Cardiac muscle cell (in vitro differentiated cells and primary cell): ENCODE data around the gene BIN1. TPM values are rescaled to one million over a fixed set of nuclear protein-coding genes. Genes with fewer than 3 reads are reported as not detected.

ENCODE experiments used
- DNase-seq, 2 donors: peaks; one replicate each; pipeline versions ENCODE4 v3.0.0 to v3.0.0-alpha.2; 2010 to 2017; ENCODE audit warnings: low read depth in 1 of 2, low spot score in 1 of 2
- H3K27ac ChIP-seq: fragments of 200-600 bp; sonication (generic); 2 replicates; pipeline ENCODE4 v1.5.1; 2016
- H3K27me3 ChIP-seq: fragments of 200-600 bp; sonication (generic); 2 replicates; pipeline ENCODE4 v1.6.0; 2016; ENCODE audit warnings: control low read depth
- H3K36me3 ChIP-seq: fragments of 200-600 bp; sonication (generic); 2 replicates; pipeline ENCODE4 v1.5.1; 2016; ENCODE audit warnings: control low read depth
- H3K4me1 ChIP-seq: fragments of 200-600 bp; sonication (generic); 2 replicates; pipeline ENCODE4 v1.8.1; 2017; ENCODE audit warnings: low read depth, mild to moderate bottlenecking, mixed run types
- H3K4me3 ChIP-seq: fragments of 200-600 bp; sonication (generic); 2 replicates; pipeline ENCODE4 v1.5.1; 2016; ENCODE audit warnings: mild to moderate bottlenecking
- H3K9me3 ChIP-seq: fragments of 200-600 bp; sonication (generic); 2 replicates; pipeline ENCODE4 v1.5.1; 2017; ENCODE audit warnings: low read depth, mild to moderate bottlenecking, control low read depth
- CTCF ChIP-seq: IDR thresholded peaks from 2 replicates; pipeline ENCODE4 v1.5.1; 2012; ENCODE audit warnings: low read depth, mild to moderate bottlenecking, low read length
- polyA plus RNA-seq: library from polyadenylated mRNA; unstranded; fragments of >200 nt; fragmentation: Nextera tagmentation; extraction: Ambion mirVana; gene quantifications from 2 replicates; pipeline ENCODE4 v1.2.1, GENCODE V29; 2016
- total RNA-seq: library from RNA; depleted of rRNA; stranded (reverse); fragments of >200 nt; gene quantifications from 2 replicates; pipeline ENCODE4 v1.2.3, GENCODE V29; 2016

BIN1 gene
- total and polyA plus RNA-seq, 2 experiments from 2014 or later: 44.7 to 94.9 TPM

GRCh38 chr2:127056631-127057370, 50.2 kb downstream of the BIN1 start:
- Histone ChIP-seq H3K4me3 (no peak overlapping the region), H3K27me3 (no peaks in the 10 kb centered on the region), H3K4me1 (no peaks in the 10 kb centered on the region), H3K36me3 (no peaks in the 10 kb centered on the region), H3K27ac (no peak overlapping the region), H3K9me3 (no peaks in the 10 kb centered on the region)
- no peak for TF ChIP-seq CTCF
- no peak for DNase-seq

GRCh38 chr2:127056086-127056485, 50.9 kb downstream of the BIN1 start:
- no peaks in the 10 kb centered on the region for H3K36me3 ChIP-seq
- H3K27ac ChIP-seq: no peak overlapping the region
- no peaks in the 10 kb centered on the region for H3K4me1 ChIP-seq
- H3K27me3 ChIP-seq: no peaks in the 10 kb centered on the region
- TF ChIP-seq CTCF: no peak
- H3K4me3 ChIP-seq: no peak overlapping the region
- no peaks in the 10 kb centered on the region for H3K9me3 ChIP-seq
- no peak for DNase-seq

- H3K27me3 ChIP-seq: no peaks in the 10 kb centered on the region
- no peaks in the 10 kb centered on the region for H3K9me3 ChIP-seq
- H3K27ac ChIP-seq: no peak overlapping the region
- no peaks in the 10 kb centered on the region for H3K36me3 ChIP-seq
- DNase-seq: no peak
- no peak for TF ChIP-seq CTCF
- no peak overlapping the region for H3K4me3 ChIP-seq
- H3K4me1 ChIP-seq: no peaks in the 10 kb centered on the region
Observed at GRCh38 chr2:127055786-127056076, 51.2 kb downstream of the BIN1 start.

GRCh38 chr2:127054996-127055785, 51.8 kb downstream of the BIN1 start:
- DNase-seq: no peak
- Histone ChIP-seq H3K4me3 (no peak overlapping the region), H3K36me3 (no peaks in the 10 kb centered on the region), H3K27me3 (no peaks in the 10 kb centered on the region), H3K4me1 (no peaks in the 10 kb centered on the region), H3K27ac (no peak overlapping the region), H3K9me3 (no peaks in the 10 kb centered on the region)
- TF ChIP-seq CTCF: no peak

GRCh38 chr2:127054604-127054930, 52.4 kb downstream of the BIN1 start:
- no peak for DNase-seq
- Histone ChIP-seq H3K27me3 (no peaks in the 10 kb centered on the region), H3K36me3 (no peaks in the 10 kb centered on the region), H3K4me1 (no peaks in the 10 kb centered on the region), H3K27ac (no peak overlapping the region), H3K9me3 (no peaks in the 10 kb centered on the region), H3K4me3 (no peak overlapping the region)
- TF ChIP-seq CTCF: no peak
